Measurements from ENCODE around the gene XRCC6.

DNA sequence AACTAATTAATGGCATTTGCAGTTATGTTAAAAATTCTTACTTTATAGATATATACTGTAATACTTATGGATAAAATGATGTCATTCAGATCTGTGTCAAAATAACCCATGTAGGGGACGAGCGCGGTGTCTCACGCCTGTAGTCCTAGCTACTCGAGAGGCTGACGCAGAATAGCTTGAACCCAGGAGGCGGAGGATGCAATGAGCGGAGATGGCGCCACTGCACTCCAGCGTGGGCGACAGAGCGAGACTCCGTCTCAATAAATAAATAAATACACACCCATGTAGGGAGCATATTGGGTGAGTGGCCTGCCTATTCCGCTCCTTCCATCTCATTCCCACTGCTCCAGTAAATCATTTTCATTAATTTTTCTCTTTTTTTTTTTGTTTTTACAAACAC, 60.5 kb downstream of the XRCC6 start:
- TF ChIP-seq, protein P1, sequence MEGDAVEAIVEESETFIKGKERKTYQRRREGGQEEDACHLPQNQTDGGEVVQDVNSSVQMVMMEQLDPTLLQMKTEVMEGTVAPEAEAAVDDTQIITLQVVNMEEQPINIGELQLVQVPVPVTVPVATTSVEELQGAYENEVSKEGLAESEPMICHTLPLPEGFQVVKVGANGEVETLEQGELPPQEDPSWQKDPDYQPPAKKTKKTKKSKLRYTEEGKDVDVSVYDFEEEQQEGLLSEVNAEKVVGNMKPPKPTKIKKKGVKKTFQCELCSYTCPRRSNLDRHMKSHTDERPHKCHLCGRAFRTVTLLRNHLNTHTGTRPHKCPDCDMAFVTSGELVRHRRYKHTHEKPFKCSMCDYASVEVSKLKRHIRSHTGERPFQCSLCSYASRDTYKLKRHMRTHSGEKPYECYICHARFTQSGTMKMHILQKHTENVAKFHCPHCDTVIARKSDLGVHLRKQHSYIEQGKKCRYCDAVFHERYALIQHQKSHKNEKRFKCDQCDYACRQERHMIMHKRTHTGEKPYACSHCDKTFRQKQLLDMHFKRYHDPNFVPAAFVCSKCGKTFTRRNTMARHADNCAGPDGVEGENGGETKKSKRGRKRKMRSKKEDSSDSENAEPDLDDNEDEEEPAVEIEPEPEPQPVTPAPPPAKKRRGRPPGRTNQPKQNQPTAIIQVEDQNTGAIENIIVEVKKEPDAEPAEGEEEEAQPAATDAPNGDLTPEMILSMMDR (IDR thresholded peaks at IDR 0.05), result no peak
- no peak for TF ChIP-seq POLR2A (IDR thresholded peaks at IDR 0.05)

All from adrenal gland (tissue), 5 donors.